ENCODE results near the gene CKS1B.

Gene CKS1B

GRCh38 chr1:155012776-155013602 is 38.5 kb downstream of the CKS1B start:
- DNase-seq (ENCODE audit: low spot score) = no peak
- Histone ChIP-seq H3K4me3 (ENCODE audit: severe bottlenecking) (no peak overlapping the region), H3K27me3 (ENCODE audit: insufficient read depth, poor library complexity, severe bottlenecking) (no peaks in the 10 kb centered on the region), H3K9me3 (ENCODE audit: severe bottlenecking) (no peaks in the 10 kb centered on the region), H3K27ac (ENCODE audit: poor library complexity, severe bottlenecking) (peak overlapping the region; percentile 92), H3K4me1 (ENCODE audit: insufficient read depth, poor library complexity, severe bottlenecking) (peaks cover 33% of the 10 kb centered on the region), H3K36me3 (ENCODE audit: low read depth) (peaks cover 40% of the 10 kb centered on the region)
- no peak for ATAC-seq (ENCODE audit: low read depth)
- TF ChIP-seq CTCF (IDR thresholded peaks at IDR 0.05; ENCODE audit: poor library complexity, severe bottlenecking) = no peak

GRCh38 chr1:155013632-155014031 is 39.2 kb downstream of the CKS1B start:
- H3K4me3 ChIP-seq (ENCODE audit: severe bottlenecking) = no peak overlapping the region
- DNase-seq (ENCODE audit: low spot score) (peak; percentile 51), ATAC-seq (ENCODE audit: low read depth) (no peak)
- peak overlapping the region; percentile 92 for H3K27ac ChIP-seq (ENCODE audit: poor library complexity, severe bottlenecking)
- no peaks in the 10 kb centered on the region for H3K9me3 ChIP-seq (ENCODE audit: severe bottlenecking)
- peaks cover 28% of the 10 kb centered on the region for H3K4me1 ChIP-seq (ENCODE audit: insufficient read depth, poor library complexity, severe bottlenecking)
- no peak for TF ChIP-seq CTCF (IDR thresholded peaks at IDR 0.05; ENCODE audit: poor library complexity, severe bottlenecking)
- peaks cover 35% of the 10 kb centered on the region for H3K36me3 ChIP-seq (ENCODE audit: low read depth)
- no peaks in the 10 kb centered on the region for H3K27me3 ChIP-seq (ENCODE audit: insufficient read depth, poor library complexity, severe bottlenecking)

GRCh38 chr1:155014709-155015508 is 40.4 kb downstream of the CKS1B start:
- ATAC-seq (ENCODE audit: low read depth) (no peak), DNase-seq (ENCODE audit: low spot score) (peak; percentile 58)
- Histone ChIP-seq H3K27me3 (ENCODE audit: insufficient read depth, poor library complexity, severe bottlenecking) (no peaks in the 10 kb centered on the region), H3K9me3 (ENCODE audit: severe bottlenecking) (no peaks in the 10 kb centered on the region), H3K4me3 (ENCODE audit: severe bottlenecking) (no peak overlapping the region), H3K36me3 (ENCODE audit: low read depth) (peaks cover 36% of the 10 kb centered on the region), H3K27ac (ENCODE audit: poor library complexity, severe bottlenecking) (peak overlapping the region; percentile 92), H3K4me1 (ENCODE audit: insufficient read depth, poor library complexity, severe bottlenecking) (peaks cover 28% of the 10 kb centered on the region)
- TF ChIP-seq CTCF (IDR thresholded peaks at IDR 0.05; ENCODE audit: poor library complexity, severe bottlenecking) = no peak

- H3K27me3 ChIP-seq (ENCODE audit: insufficient read depth, poor library complexity, severe bottlenecking) = no peaks in the 10 kb centered on the region
- no peak for TF ChIP-seq CTCF (IDR thresholded peaks at IDR 0.05; ENCODE audit: poor library complexity, severe bottlenecking)
- no peak for DNase-seq (ENCODE audit: low spot score)
- H3K27ac ChIP-seq (ENCODE audit: poor library complexity, severe bottlenecking) = peak overlapping the region; percentile 92
- H3K4me1 ChIP-seq (ENCODE audit: insufficient read depth, poor library complexity, severe bottlenecking) = peaks cover 28% of the 10 kb centered on the region
- no peak overlapping the region for H3K4me3 ChIP-seq (ENCODE audit: severe bottlenecking)
- H3K36me3 ChIP-seq (ENCODE audit: low read depth) = peaks cover 36% of the 10 kb centered on the region
- no peak for ATAC-seq (ENCODE audit: low read depth)
- no peaks in the 10 kb centered on the region for H3K9me3 ChIP-seq (ENCODE audit: severe bottlenecking)
These were observed 41.2 kb downstream of the CKS1B start for GRCh38 chr1:155015527-155016230.

Measured in RWPE2 (cell line).